ENCODE data around the gene MAP3K13.

Gene MAP3K13

GRCh38 chr3:185362850-185363661 is at the start of gene MAP3K13:
Gene MAP3K13, plus strand, starts transcription at chr3:185363136. Its CDS starts 65,446 bp downstream, at chr3:185428582.
- peak; percentile 77 to 86 for DNase-seq

- DNase-seq = no peak
These were observed 49.2 kb upstream of the MAP3K13 start for GRCh38 chr3:185313693-185314246.

- DNase-seq = no peak
These were observed 46.1 kb upstream of the MAP3K13 start for GRCh38 chr3:185316740-185317412.

DNA sequence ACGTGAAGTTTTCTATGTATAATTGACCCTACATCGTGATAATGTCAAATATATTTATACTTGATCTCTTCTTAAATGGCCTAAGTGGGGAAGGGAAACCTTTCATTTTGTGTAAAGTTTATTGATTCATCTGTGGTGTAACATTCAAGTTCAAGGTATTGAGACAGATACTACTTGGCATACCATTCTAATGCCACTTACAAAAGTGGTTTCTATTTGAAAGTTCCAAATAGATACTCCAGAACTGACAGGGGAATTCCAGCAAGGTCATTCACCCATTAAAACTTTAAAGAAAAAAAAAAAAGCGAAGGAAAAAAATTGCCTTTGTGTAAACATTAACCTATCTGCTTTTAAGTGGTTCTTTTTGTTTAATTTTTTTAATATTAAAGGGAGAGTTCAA is 45.3 kb upstream of the MAP3K13 start:
- no peak for DNase-seq

DNA sequence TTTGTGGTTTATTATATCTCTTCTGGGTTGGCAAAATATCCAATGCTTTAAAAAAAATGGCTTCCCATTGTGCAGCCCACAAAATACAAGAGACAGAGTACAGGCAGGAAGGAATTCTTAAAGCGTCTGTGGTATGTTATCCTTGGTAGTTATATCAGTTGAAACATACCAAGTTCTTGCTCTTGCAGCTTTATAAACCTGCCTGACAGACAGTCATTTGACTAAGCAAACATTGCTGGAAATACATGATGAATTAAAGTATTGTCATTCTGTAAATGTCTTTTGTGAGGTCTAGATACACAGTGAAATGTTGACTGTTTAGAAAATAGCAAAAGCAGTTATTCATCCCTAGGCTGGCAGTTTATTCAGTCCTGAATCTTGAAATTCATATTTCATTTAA is 44.8 kb upstream of the MAP3K13 start:
- no peak for DNase-seq

- DNase-seq = no peak
These were observed 43.1 kb upstream of the MAP3K13 start for GRCh38 chr3:185319801-185320200.

DNA sequence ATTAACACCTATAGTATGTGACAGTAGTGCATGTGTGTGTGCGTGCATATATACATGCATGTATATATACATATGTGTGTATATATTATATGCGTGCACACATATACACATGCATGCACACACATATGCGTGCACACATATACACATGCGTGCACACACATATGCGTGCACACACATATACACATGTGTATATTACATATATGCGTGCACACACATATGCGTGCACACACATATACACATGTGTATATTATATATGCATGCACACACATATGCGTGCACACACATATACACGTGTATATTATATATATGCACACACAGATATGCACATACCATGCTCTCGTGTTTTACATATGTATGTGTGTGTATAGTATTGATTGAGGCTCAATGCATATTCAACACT is 42.0 kb upstream of the MAP3K13 start:
- no peak for DNase-seq

- no peak for DNase-seq
These were observed 40.7 kb upstream of the MAP3K13 start for GRCh38 chr3:185322101-185322719.

DNA sequence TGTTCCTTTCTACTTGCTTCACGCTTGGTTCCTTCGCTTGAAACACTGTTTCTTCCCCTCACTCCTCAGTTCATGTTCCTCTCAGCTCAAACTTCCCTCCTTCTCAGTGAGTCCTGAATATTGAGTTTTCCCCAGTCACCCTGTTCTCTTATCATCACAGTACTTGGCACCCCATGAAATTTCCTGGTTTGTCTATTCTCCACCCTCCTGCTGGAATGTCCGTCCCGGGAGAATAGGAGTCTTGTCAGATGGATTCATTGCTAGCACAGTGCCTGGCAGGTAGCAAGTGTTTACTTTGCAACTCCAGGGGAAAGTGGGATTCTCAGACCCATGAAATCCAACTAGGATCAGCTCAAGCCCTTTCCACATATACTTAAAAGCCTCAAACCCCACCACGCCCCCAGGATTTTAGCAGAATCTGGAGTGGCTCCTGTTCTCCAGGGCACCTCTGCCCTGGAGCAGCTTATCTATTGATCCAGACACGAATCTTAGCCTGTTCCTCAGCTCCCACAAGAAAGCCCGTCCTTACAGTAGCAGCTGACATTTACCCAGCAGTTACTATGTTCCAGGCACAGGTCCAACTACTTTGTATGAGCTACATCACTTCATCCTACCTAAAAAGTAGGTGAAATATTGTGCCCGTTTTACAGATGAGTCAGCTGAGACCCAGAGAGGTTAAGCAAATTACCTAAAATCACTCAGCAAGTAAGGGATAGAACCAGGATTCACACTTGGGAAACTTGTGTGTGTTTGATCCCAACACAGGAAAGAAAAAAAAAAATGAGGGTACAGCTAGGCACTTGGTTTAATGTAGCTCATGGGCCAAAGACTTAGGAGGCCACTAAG is 36.8 kb upstream of the MAP3K13 start:
- no peak for DNase-seq

- no peak for DNase-seq
These were observed 35.9 kb upstream of the MAP3K13 start for GRCh38 chr3:185327062-185327461.

DNA sequence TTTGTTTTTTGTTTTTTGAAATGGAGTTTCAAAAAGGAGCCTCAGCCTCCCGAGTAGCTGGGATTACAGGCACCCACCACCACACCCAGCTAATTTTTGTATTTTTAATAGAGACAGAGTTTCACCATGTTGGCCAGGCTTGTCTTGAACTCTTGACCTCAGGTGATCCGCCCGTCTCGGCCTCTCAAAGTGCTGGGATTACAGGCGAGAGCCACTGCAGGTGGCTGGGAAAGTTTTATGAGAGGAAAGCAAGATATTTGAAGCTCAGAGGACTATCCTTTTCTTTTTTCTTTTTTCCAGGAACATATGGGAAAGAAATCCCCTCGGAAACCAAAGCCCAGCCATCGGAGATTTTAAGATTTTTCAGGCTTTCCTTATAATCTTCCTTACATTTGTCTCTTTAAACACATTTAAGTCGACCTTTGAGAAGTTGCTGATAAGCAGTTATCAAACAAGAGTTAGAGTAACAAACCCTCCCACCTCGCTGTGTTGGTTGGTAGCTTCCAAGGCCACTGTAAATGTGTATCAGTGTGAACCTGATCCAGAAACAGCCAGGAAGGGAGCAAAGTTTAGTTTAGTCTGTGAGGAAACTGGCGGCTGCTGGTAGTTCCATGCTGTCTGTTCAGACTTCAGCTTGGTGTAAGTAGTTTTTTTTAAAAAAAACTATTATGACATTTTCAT is 34.5 kb upstream of the MAP3K13 start:
- DNase-seq = no peak

DNA sequence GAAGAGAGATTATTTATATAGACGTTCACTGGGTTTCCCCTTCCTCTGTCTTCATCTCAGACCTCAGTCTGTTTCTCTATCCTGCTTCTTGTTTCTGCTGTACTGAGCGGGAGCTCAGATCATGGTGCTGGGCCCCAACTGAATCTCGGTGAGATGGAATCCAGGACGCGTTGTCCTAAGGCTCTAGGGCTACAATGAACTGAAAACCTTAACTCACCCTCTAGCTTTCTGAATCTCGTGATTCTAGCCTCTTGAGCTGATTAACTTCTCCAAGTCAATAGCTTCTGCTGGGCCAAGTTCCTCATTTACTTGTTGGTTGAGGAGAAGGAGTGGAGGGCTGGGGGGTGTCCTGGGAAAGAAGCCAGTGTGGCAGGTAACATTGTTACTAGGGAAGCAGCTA is 32.7 kb upstream of the MAP3K13 start:
- no peak for DNase-seq

DNA sequence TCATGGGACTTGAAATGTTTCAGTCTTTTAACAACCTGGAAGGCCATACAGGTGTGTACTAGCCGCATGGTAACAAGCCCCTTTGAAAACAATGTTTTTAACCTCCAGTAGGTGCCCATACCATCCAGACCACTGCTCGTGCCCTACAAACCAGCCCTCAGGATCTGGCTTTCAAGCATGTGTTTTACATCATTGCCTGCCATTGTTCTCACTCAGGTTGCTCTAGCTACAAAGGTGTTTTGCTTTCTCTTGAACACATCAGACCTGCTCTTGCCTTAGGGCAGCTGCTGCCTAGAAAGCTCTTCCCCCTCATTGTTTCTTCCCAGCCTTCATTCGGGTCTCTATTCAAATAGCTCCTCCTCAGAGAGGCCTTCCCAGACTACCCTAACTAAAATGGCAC is 32.3 kb upstream of the MAP3K13 start:
- no peak for DNase-seq

- no peak for DNase-seq
These were observed 30.8 kb upstream of the MAP3K13 start for GRCh38 chr3:185332026-185332735.

DNA sequence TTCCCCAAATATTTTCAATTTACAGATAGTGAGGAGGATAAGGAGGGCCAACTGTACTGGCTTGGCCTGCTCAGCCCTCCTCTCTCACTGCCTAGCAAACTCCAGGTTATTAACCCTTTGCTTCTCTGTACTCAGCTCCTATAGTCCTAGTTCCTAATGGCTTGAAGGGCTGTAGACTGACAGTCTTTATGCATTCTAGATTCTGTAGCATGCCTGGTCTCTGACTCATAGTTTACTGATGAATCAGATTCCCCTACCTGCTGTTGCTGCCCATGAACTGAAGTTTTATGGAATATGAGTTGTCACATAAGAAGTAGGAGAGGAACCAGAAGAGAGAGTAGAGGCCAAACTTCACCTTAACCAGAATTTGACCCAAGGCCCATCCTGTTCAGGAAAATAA is 27.1 kb upstream of the MAP3K13 start:
- DNase-seq = no peak

DNA sequence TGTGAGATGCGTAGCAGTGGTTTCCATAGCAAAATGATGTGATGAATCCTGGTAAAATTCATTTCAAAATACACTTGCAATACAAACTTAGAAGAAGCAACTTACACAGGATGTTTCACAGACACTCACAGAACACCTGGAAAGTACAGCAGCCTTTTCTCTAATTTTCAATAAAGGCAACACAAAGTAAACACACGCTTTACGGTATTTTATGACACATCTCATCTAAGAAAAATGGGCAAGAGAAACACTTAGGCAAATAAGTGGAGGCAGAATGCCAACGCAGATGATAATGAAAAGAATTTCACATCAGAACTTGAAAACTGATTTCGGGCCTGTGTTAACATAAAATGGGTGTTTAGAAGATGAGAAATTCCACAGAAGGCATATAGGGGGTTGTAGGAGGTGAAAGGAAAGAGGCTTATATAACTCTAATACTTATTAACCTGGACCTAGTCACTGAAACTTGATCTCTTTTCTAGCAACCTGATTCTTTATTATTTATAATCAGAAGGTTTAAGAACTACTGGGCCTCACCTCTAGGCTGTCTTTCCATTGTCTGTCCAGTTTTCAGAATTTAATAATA is 25.6 kb upstream of the MAP3K13 start:
- peak in 1 of 2 experiments; percentile 17 for DNase-seq

GRCh38 chr3:185339945-185340344 is 23.0 kb upstream of the MAP3K13 start:
- DNase-seq = no peak

GRCh38 chr3:185340751-185341150 is 22.2 kb upstream of the MAP3K13 start:
- DNase-seq = no peak

DNA sequence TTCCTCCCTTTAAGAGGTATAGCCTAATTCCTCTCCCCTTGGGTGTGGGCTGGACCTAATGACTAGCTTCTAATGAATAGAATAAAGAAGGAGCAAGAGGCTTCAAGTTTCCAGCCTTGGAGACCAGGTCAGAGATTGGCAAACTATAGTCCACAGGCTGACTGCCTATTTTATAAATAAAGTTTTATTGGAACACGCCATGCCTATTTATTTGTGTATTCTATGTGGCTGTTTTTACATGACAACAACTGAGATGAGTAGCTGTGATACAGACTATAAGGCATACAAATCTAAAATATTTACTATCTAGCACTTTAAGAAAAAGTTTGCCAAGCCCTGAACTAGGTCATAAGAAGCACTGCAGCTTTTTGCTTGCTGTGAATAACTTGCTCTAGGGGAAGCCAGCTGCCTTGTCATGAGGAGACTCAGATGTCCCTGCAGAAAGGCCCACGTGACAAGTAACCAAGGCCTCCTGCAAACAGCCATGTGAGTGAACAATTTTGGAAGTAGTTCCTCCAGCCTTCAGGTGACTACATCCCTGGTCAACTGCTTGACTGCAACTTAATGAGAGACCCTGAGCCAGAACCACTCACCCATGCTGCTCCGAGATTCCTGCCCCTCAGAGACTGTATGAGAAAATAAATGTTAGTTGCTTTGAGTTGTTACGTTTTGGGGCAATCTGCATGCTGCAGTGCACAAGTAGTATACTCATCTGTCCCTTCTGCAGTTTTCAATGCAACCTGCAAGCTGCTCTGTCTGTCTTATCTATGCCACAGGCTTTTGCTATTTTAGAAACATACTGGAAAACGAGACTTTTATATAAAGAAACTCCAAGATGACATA is 21.1 kb upstream of the MAP3K13 start:
- no peak for DNase-seq
